ENCODE data around the gene HPSE. TPM values are rescaled to one million over a fixed set of nuclear protein-coding genes. Genes with fewer than 3 reads are reported as not detected.
A peak's percentile ranks its signal among the peaks of the same experiment; 100 is the strongest.

HPSE gene
- total and polyA plus RNA-seq, 2 experiments from 2014 or later: 2.2 to 2.9 TPM

DNA sequence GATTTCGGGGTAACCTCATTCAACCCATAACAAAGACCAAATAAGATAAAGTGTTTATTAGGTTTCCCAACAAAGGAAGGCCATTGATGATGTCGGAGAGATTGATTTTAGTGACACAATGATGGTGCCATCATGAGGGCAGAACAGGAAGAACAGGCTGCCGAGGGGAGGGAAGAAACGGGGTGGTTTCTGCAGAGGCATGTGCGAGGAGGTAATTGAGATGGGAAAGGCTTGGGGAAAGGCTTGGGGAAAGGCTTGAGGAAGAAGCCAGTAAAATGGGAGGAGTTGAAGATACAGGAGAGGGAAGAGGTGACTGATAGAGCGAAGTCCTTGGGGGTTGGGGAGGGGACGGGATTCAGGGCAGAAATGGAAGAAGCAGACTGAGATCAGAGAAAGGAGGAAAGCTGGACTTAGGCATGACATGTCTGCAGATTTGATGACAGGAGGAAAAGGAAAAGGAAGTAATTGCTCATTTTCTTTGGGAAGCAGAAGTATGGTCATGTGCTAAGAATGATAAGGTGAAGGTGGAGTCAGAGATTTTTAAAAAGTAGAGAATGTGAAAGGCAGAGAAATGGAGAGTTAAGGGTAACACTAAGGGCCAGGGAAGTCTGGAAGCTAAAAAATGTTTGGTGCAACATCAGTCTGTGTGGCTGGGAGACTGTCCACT, 6.0 kb downstream of the HPSE start:
- Histone ChIP-seq H3K79me2 (replicated peaks; ENCODE audit: insufficient read depth) (no peaks in the 10 kb centered on the region), H3F3A (replicated peaks; ENCODE audit: low read depth) (no peaks in the 10 kb centered on the region), H3K36me3 (ENCODE audit: insufficient read depth) (no peaks in the 10 kb centered on the region), H3K4me2 (no peak overlapping the region), H2AFZ (peak overlapping the region; percentile 9; the same call in 1 of the 2 replicates), H3K27ac (ENCODE audit: low read depth) (no peak overlapping the region), H3K27me3 (ENCODE audit: insufficient read depth) (peaks cover 10% of the 10 kb centered on the region), H3K4me1 (ENCODE audit: insufficient read depth) (peaks cover under 1% of the 10 kb centered on the region; the same call in 1 of the 2 replicates), H3K4me3 (no peak overlapping the region), H4K20me1 (replicated peaks; ENCODE audit: insufficient read depth) (no peaks in the 10 kb centered on the region), H3K9me2 (ENCODE audit: insufficient read depth) (no peaks in the 10 kb centered on the region)
- Mint-ChIP-seq H3K27me3 (ENCODE audit: insufficient read depth, low read depth, poor library complexity) (peaks cover 11% of the 10 kb centered on the region), H3K4me1 (peaks cover 11% of the 10 kb centered on the region), H3K36me3 (ENCODE audit: low read depth) (no peaks in the 10 kb centered on the region), H3K27ac (no peak overlapping the region), H3K9me3 (no peaks in the 10 kb centered on the region), H3K4me3 (no peak overlapping the region)
- TF ChIP-seq ZNF114 (CRISPR knock-in tag; IDR thresholded peaks at IDR 0.05): no peak
- TF ChIP-seq, protein P1, sequence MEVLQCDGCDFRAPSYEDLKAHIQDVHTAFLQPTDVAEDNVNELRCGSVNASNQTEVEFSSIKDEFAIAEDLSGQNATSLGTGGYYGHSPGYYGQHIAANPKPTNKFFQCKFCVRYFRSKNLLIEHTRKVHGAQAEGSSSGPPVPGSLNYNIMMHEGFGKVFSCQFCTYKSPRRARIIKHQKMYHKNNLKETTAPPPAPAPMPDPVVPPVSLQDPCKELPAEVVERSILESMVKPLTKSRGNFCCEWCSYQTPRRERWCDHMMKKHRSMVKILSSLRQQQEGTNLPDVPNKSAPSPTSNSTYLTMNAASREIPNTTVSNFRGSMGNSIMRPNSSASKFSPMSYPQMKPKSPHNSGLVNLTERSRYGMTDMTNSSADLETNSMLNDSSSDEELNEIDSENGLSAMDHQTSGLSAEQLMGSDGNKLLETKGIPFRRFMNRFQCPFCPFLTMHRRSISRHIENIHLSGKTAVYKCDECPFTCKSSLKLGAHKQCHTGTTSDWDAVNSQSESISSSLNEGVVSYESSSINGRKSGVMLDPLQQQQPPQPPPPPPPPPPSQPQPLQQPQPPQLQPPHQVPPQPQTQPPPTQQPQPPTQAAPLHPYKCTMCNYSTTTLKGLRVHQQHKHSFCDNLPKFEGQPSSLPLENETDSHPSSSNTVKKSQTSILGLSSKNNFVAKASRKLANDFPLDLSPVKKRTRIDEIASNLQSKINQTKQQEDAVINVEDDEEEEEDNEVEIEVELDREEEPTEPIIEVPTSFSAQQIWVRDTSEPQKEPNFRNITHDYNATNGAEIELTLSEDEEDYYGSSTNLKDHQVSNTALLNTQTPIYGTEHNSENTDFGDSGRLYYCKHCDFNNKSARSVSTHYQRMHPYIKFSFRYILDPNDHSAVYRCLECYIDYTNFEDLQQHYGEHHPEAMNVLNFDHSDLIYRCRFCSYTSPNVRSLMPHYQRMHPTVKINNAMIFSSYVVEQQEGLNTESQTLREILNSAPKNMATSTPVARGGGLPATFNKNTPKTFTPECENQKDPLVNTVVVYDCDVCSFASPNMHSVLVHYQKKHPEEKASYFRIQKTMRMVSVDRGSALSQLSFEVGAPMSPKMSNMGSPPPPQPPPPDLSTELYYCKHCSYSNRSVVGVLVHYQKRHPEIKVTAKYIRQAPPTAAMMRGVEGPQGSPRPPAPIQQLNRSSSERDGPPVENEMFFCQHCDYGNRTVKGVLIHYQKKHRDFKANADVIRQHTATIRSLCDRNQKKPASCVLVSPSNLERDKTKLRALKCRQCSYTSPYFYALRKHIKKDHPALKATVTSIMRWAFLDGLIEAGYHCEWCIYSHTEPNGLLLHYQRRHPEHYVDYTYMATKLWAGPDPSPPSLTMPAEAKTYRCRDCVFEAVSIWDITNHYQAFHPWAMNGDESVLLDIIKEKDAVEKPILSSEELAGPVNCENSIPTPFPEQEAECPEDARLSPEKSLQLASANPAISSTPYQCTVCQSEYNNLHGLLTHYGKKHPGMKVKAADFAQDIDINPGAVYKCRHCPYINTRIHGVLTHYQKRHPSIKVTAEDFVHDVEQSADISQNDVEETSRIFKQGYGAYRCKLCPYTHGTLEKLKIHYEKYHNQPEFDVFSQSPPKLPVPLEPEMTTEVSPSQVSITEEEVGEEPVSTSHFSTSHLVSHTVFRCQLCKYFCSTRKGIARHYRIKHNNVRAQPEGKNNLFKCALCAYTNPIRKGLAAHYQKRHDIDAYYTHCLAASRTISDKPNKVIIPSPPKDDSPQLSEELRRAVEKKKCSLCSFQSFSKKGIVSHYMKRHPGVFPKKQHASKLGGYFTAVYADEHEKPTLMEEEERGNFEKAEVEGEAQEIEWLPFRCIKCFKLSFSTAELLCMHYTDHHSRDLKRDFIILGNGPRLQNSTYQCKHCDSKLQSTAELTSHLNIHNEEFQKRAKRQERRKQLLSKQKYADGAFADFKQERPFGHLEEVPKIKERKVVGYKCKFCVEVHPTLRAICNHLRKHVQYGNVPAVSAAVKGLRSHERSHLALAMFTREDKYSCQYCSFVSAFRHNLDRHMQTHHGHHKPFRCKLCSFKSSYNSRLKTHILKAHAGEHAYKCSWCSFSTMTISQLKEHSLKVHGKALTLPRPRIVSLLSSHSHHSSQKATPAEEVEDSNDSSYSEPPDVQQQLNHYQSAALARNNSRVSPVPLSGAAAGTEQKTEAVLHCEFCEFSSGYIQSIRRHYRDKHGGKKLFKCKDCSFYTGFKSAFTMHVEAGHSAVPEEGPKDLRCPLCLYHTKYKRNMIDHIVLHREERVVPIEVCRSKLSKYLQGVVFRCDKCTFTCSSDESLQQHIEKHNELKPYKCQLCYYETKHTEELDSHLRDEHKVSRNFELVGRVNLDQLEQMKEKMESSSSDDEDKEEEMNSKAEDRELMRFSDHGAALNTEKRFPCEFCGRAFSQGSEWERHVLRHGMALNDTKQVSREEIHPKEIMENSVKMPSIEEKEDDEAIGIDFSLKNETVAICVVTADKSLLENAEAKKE (CRISPR knock-in tag; IDR thresholded peaks at IDR 0.05): no peak
- peak; percentile 56; the same call in 1 of the 2 replicates for TF ChIP-seq CREB1 (CRISPR knock-in tag; IDR thresholded peaks at IDR 0.05; ENCODE audit: low read depth)
- TF ChIP-seq CTCF (conservative IDR thresholded peaks at IDR 0.05; ENCODE audit: low read depth in 2 of 2): peak; percentile 54 to 74
- TF ChIP-seq JUNB (IDR thresholded peaks at IDR 0.05; ENCODE audit: unreplicated experiment): no peak
- DNase-seq (ENCODE audit: low spot score) (peak; percentile 79), ATAC-seq (peak; percentile 94)

Data from GM23338 (cell line).